Measurements from ENCODE around the gene FSTL4.
A peak's percentile ranks its signal among the peaks of the same experiment; 100 is the strongest.
"Not testable (repeated sequence)": the region's sequence is repeated elsewhere in the genome, so short reads cannot be mapped to it uniquely, and the experiment has no call there.

FSTL4 gene

GRCh38 chr5:133446440-133446839 lies 165.9 kb downstream of the FSTL4 start:
- intact Hi-C loops (cut with DNase I): no loop called here
- DNase-seq: no peak

DNA sequence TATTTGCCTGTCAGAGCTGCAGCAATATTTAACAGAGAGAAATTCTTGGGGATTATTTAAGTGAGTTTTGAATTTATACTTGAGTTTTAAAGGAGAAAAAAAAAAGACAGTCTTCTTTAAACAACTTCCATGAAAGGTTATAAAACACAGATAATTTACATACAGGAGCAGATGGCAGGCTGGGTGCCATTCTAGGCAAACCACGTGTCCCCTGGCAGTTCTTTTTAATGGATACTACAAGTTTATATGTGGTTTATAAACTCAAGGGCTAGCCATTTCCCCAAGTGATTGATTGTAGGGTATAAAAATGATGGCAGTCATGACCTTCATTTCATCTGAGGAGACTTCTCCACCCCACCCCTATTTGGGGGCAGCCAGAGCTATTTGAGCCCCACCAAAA lies 166.6 kb downstream of the FSTL4 start:
- intact Hi-C loops (cut with DNase I): no loop called here
- DNase-seq: no peak

DNA sequence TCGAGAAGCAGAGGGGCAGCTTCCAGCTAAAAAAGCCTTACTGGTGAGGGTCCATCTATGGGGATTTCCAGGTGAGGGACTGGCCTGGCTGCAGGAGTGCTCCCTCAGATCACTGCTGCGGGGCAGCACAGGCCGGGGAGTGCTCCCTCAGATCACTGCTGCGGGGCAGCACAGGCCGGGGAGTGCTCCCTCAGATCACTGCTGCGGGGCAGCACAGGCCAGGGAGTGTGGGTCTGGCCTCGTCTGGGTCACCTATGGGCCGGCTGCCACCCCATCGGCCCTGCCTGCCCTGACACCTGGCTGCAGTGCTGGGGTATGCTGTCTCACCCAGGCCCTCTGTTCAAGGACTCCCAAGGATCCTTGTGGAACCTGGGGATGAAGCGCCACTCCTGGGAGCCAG lies 167.1 kb downstream of the FSTL4 start:
- intact Hi-C loops (cut with DNase I): not testable (repeated sequence)
- peak in 1 of 42 donors; percentile 4 for DNase-seq

GRCh38 chr5:133444711-133445110 lies 167.6 kb downstream of the FSTL4 start:
- DNase-seq: no peak
- intact Hi-C loops (cut with DNase I): no loop called here

- intact Hi-C loops (cut with DNase I): no loop called here
- peak in 1 of 42 donors; percentile 5 for DNase-seq
Measured at GRCh38 chr5:133441166-133441815, 171.1 kb downstream of the FSTL4 start.

DNA sequence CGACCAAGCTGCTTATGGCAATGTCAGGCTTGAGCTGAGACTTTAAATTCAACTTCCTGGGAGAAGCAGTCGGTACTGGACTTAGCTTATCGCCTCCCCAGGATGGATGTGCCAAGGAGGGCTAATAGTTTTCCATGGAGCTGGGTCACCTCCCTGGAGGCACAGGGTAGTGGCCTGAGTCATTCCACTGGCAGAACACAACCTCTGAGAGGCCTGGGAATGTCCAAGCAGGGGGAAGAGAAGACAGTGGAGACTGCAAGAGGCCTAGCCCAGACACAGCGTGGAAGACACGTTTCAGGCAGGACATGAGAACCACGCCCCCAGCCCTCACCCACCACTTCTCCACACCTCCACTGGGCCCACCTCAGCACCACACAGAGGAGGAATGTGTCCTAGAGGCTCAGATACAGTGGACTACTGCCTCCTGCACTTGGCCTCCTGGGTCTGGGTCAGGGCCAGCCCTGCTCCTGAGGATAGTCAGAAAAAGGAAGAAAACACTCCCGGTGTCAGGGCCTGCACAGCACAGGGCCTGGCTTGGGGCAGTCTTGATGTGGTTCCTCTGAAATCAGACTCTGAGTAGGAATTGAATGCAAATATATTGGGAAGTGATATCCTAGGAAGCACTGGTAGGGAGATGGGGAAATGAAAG lies 171.8 kb downstream of the FSTL4 start:
- DNase-seq: peak in 1 of 42 donors; percentile 5
- intact Hi-C loops (cut with DNase I): no loop called here

- peak in 2 of 42 donors; percentile 5 to 8 for DNase-seq
- intact Hi-C loops (cut with DNase I): no loop called here
Measured at GRCh38 chr5:133439859-133440258, 172.5 kb downstream of the FSTL4 start.

- intact Hi-C loops (cut with DNase I): no loop called here
Measured at GRCh38 chr5:133438487-133438886, 173.9 kb downstream of the FSTL4 start.

GRCh38 chr5:133434336-133434735 lies 178.0 kb downstream of the FSTL4 start:
- intact Hi-C loops (cut with DNase I): no loop called here
- no peak for DNase-seq

More at GRCh38 chr5:133438487-133438886, 173.9 kb downstream of the FSTL4 start:
- peak in 29 of 42 donors; percentile 8 to 86 (median 53) for DNase-seq

- peak in 2 of 42 donors; percentile 5 to 13 for DNase-seq
- intact Hi-C loops (cut with DNase I): no loop called here
Measured at GRCh38 chr5:133433641-133434040, 178.7 kb downstream of the FSTL4 start.

DNA sequence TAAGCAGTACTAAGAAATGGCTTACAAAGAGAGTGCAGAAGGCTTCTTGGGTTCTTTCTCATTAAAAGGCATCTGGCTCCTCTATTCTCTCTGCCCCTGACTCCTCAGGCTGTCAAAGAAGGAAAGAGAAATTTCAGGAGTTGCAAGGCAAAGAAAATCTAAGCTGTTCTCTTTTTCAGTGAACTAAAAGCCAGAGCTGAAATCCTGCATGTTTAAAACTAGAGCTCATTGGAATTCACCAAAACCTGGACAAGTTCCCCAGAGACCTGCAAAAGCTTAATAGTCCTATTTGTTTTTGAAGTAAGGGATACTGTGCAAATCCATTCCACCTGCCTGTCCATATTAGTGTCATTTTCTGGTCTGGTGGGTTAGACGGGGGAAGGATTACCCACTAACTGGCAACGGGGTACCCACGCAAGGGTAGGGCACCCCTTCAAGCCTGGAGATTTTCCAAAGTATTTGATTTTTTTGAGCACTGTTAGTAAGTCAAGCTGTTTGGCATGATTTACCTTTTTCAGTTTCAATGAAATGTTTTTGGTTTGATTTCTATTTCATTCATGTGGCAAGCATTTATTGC lies 179.3 kb downstream of the FSTL4 start:
- peak in 1 of 42 donors; percentile 14 for DNase-seq
- intact Hi-C loops (cut with DNase I): no loop called here

DNA sequence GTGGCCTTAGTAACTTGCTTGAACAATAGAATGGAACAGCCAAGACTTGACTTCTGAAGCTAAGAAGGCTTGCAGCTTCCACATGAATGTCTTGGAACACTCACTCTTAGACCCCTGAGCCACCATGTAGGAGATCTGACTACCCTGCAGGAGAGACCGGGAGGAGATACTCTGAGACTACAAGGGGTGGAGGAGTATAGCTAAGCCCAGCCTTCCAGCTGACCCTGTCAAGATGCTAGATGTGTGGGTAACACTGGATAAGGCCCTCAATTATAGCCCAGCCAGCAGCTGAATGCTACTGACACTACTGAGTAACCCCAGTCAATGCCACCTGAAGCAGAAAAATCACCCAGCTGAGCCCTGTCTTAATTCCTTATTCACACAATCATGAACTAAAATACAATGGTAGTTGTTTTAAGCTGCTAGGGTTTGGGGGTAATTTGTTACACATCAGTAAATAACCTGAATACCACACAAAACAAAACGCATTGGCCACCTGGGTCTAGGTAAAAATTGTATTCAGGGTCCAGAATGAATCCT lies 180.9 kb downstream of the FSTL4 start:
- intact Hi-C loops (cut with DNase I): no loop called here
- peak in 2 of 42 donors; percentile 2 to 13 for DNase-seq

GRCh38 chr5:133430095-133430494 lies 182.2 kb downstream of the FSTL4 start:
- intact Hi-C loops (cut with DNase I): no loop called here
- DNase-seq: peak in 1 of 42 donors; percentile 7

DNA sequence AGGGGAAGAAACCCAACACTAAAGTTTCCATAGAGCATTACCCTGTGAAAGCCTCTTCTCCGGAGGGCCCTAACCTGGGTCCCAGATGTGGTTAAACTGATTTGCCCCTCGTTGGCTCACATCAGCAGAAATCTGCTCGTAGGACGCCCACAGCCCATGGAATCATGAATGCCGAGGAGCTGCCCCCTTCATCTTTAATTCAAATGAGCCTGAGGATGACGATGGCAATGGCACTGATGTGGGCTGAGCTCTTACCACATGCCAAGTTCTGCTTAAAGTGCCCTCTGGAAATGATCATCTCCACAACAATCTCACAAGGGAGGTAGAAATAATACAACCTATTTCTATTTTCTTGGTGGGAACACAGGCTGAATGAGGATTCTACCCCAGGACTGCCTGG lies 183.3 kb downstream of the FSTL4 start:
- DNase-seq: peak in 4 of 42 donors; percentile 7 to 47 (median 27)
- intact Hi-C loops (cut with DNase I): loop anchor here (10.0 kb wide), 1 partner anchor 436 kb away; no protein-coding TSS in a partner anchor

DNA sequence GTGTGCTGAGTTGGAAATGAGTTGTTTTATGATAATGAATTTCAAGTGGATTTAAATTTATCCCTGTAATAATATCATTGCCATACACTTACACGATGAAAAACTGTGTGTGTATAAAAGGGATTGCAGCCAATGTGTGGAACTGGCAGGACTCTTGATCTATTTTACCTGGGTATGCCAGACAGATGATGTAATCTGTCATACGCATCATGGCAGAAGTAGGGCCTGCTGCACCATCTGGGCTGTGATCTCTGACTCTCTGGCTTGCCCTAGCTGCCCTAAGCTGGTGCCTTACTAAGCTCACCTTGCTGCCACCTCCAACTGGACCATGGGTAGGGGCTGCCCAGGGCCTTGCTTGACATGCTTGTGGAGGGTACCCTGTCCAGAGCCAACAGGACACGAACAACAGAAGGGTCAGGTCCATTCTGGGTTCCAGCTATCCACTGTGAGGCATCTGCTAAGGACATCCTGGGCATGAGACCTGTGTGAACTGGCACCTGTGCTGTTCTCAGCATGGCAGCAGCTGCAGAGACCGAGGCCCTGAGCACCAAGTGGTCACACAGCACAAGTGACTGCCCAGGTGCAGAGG lies 184.2 kb downstream of the FSTL4 start:
- intact Hi-C loops (cut with DNase I): loop anchor here (10.0 kb wide), 1 partner anchor 437 kb away; no protein-coding TSS in a partner anchor
- peak in 3 of 42 donors; percentile 4 to 33 (median 26) for DNase-seq

DNA sequence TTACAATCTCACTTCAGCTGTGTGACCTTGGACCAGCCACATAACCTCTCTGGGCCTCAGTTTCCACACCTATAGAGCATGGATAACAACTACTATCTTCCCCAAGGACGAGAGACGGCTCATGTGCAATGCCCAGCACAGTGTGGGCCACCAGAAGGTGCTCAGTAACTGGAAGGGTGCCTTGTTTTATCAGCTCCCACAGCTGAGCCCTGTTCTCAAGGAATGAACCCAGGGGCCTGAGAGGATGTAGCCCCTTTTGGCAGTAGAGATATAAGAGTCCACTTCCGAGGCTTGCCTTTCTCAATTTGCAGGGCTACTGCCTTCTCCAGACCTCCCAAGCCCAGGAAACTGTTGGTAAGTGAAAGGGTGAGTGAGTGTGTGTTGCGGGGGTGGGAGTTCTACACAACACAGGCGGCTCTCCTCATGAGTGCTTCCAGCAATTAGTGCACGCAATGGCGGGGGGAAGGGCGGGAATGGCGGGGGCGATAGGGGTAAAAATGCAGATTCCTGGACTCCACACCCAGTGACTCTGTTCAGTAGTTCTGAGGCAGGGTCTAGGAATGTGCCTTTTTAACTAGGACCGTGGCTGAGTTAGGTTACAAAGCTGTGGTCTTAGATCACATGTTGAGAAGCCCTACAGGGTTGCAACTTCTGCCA lies 185.1 kb downstream of the FSTL4 start:
- peak in 2 of 42 donors; percentile 28 to 38 for DNase-seq
- intact Hi-C loops (cut with DNase I): loop anchor here (10.0 kb wide), 1 partner anchor 438 kb away; no protein-coding TSS in a partner anchor

- intact Hi-C loops (cut with DNase I): loop anchor here (10.0 kb wide), 1 partner anchor 439 kb away; no protein-coding TSS in a partner anchor
Measured at GRCh38 chr5:133426264-133426663, 186.1 kb downstream of the FSTL4 start.

GRCh38 chr5:133425764-133426163 lies 186.6 kb downstream of the FSTL4 start:
- intact Hi-C loops (cut with DNase I): loop anchor here (10.0 kb wide), 1 partner anchor 439 kb away; no protein-coding TSS in a partner anchor
- DNase-seq: peak in 2 of 42 donors; percentile 15 to 20

More at GRCh38 chr5:133426264-133426663, 186.1 kb downstream of the FSTL4 start:
- peak in 2 of 42 donors; percentile 28 to 44 for DNase-seq

DNA sequence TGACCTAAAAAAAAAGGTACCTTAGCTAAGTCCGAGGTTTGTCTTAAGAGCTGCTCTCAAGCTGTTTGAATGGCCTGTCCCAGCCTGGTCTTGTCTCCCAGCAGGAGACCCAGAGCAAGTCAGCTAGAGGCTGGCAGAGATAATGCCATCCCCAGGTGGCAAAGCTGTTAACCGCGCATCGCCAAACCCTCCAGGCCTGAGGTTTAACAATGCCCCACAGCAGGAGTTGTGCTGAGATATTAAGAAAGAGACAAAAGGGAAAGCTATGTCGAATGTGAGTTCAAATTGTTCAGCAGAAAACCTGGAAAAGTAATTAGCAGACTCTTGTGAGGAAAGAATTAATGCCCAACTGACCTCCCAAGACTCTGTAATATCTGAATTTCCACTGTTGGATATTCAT lies 187.1 kb downstream of the FSTL4 start:
- peak in 3 of 42 donors; percentile 23 to 37 (median 25) for DNase-seq
- intact Hi-C loops (cut with DNase I): loop anchor here (10.0 kb wide), 1 partner anchor 440 kb away; no protein-coding TSS in a partner anchor

Data from head of caudate nucleus (tissue), 42 donors.